T-cell (primary cell): ENCODE results near the gene AP3D1. TPM values are rescaled to one million over a fixed set of nuclear protein-coding genes. Genes with fewer than 3 reads are reported as not detected.

Experiments
- ATAC-seq, 4 experiments: fragments of 200-7000 bp in 3 of 4; fragments of 150-1000 bp in 1 of 4; cut with Tn5 transposase; replicated peaks in 1 of 4; 1 replicate in 3 of 4; 2 replicates in 1 of 4; pipeline ENCODE4 v1.10.0; 2021; ENCODE audit warnings: moderate library complexity in 3 of 4, mild to moderate bottlenecking in 2 of 4, moderate number of reproducible peaks in 1 of 4
- CTCF ChIA-PET, 2 donors: fragments of 300-600 bp; sonication (Branson Sonifier 250); formaldehyde crosslinking; loops; one replicate each; lab custom pipeline; 2022; ENCODE audit warnings: antibody characterized with exemption in 2 of 2; lab: Charles Lee
- POLR2A ChIA-PET, 2 donors: fragments of 300-600 bp; sonication (Branson Sonifier 250); formaldehyde crosslinking; loops; one replicate each; lab custom pipeline; 2022; ENCODE audit warnings: antibody characterized with exemption in 2 of 2; lab: Charles Lee
- DNase-seq, 35 experiments: peaks; one replicate each; pipeline versions ENCODE4 v3.0.0 to v3.0.0-alpha.2; 2013 to 2023
- H3K27ac ChIP-seq: one replicate; pipeline ENCODE4 v1.5.1; 2013; ENCODE audit warnings: low read length
- H3K27me3 ChIP-seq, 2 experiments: replicated peaks in 1 of 2; 1 replicate in 1 of 2; 2 replicates in 1 of 2; pipeline versions ENCODE4 v1.6.1 to v1.7.0; 2013; ENCODE audit warnings: low read length in 1 of 2, mixed read lengths in 1 of 2; ENCODE audit not compliant: control insufficient read depth in 2 of 2, insufficient read depth in 2 of 2; ENCODE audit errors: extremely low read depth in 1 of 2
- H3K36me3 ChIP-seq, 2 donors: 1 replicate in 1 of 2; 2 replicates in 1 of 2; pipeline versions ENCODE4 v1.6.1 to v1.7.0; 2013; ENCODE audit warnings: low read length in 1 of 2; ENCODE audit not compliant: control insufficient read depth in 2 of 2, insufficient read depth in 1 of 2; ENCODE audit errors: extremely low read depth in 1 of 2
- H3K4me1 ChIP-seq, 2 experiments: 1 replicate in 1 of 2; 2 replicates in 1 of 2; pipeline versions ENCODE4 v1.6.1 to v1.7.0; 2013; ENCODE audit warnings: low read length in 2 of 2, mixed read lengths in 1 of 2; ENCODE audit not compliant: insufficient read depth in 2 of 2, control insufficient read depth in 1 of 2; ENCODE audit errors: extremely low read depth in 1 of 2
- H3K4me3 ChIP-seq, 2 donors: 1 replicate in 1 of 2; 2 replicates in 1 of 2; pipeline versions ENCODE4 v1.5.1 to v1.7.0; 2013; ENCODE audit warnings: mild to moderate bottlenecking in 2 of 2, low read length in 1 of 2, moderate library complexity in 1 of 2; ENCODE audit not compliant: control insufficient read depth in 1 of 2; ENCODE audit errors: extremely low read depth in 1 of 2
- H3K9me3 ChIP-seq: 2 replicates; pipeline ENCODE4 v1.7.0; 2013
- H3K27ac Mint-ChIP-seq, 2 donors: one replicate each; pipeline ENCODE4 v1.8.0; 2020 to 2021; ENCODE audit warnings: mild to moderate bottlenecking in 2 of 2, mixed read lengths in 2 of 2
- H3K27me3 Mint-ChIP-seq, 2 donors: one replicate each; pipeline ENCODE4 v1.8.0; 2021 to 2022; ENCODE audit warnings: mixed read lengths in 2 of 2
- H3K36me3 Mint-ChIP-seq: one replicate; pipeline ENCODE4 v1.8.0; 2021; ENCODE audit warnings: mixed read lengths
- H3K4me1 Mint-ChIP-seq, 3 donors: one replicate each; pipeline ENCODE4 v1.8.0; 2020 to 2022; ENCODE audit warnings: mixed read lengths in 3 of 3, mild to moderate bottlenecking in 1 of 3
- H3K4me3 Mint-ChIP-seq, 3 donors: one replicate each; pipeline ENCODE4 v1.8.0; 2020 to 2022; ENCODE audit warnings: mild to moderate bottlenecking in 3 of 3, mixed read lengths in 3 of 3, moderate library complexity in 3 of 3
- H3K9me3 Mint-ChIP-seq, 3 donors: one replicate each; pipeline ENCODE4 v1.8.0; 2020 to 2022; ENCODE audit warnings: mixed read lengths in 3 of 3
- WGBS: methylation state at CpG from one replicate; pipeline ENCODE4 v1.1.5; 2013; ENCODE audit warnings: missing lambda C conversion rate; ENCODE audit not compliant: insufficient coverage; 5-methylcytosine and 5-hydroxymethylcytosine counted together
- total RNA-seq, 35 experiments: library from RNA in 6 of 35; stranded (reverse) in 6 of 35; fragments of 120-200 nt in 1 of 35; gene quantifications; one replicate each; pipeline versions ENCODE4 v1.2.1 to v1.2.4 and lab custom pipeline; 2013 to 2026

The AP3D1 gene
- total RNA-seq, 5 donors from 2014 or later (not counting 1 experiment from before 2014, with no cell fraction given) = 78.6 to 91.5 (median 86.7) TPM

GRCh38 chr19:2195914-2196313 is 44.5 kb upstream of the AP3D1 start:
- Mint-ChIP-seq H3K27ac (no peak overlapping the region), H3K36me3 (peaks cover 16% of the 10 kb centered on the region)
- 98% methylated on average over 19 of the region's 19 CpGs for WGBS

DNA sequence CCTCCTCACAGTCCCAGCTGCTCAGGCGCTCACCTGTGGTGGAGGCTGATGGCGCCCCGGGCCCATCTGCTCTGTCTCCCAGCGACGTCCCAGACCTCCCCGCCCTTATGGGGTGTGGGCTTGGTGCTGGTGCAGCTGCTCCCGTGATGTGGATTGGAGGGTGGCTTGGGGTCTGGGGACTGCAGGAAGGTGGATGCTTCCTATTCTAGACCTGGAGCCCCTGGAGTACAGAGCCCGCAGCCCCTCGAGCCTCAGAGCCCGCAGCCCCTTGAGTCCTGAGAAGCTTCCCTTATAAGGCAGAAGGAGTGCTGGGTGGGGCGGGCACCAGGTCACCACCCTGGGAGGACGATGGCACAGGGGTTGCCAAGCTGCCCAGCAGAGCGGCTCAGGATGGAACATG is 44.0 kb upstream of the AP3D1 start:
- ChIA-PET POLR2A (no interaction called here), CTCF (no interaction called here)
- H3K4me1 ChIP-seq = no peaks in the 10 kb centered on the region
- Mint-ChIP-seq H3K27ac (no peak overlapping the region), H3K4me1 (peaks cover 0 to 7% (median 4%) of the 10 kb centered on the region in 3 donors), H3K4me3 (no peak overlapping the region), H3K9me3 (no peaks in the 10 kb centered on the region), H3K27me3 (no peaks in the 10 kb centered on the region), H3K36me3 (peaks cover 18% of the 10 kb centered on the region)
- no peaks in the 10 kb centered on the region for H3K9me3 ChIP-seq
- no peaks in the 10 kb centered on the region for H3K27me3 ChIP-seq
- DNase-seq (no peak), ATAC-seq (no peak)
- H3K27ac ChIP-seq = no peak overlapping the region
- H3K4me3 ChIP-seq = no peak overlapping the region
- H3K36me3 ChIP-seq = peaks cover 30 to 49% of the 10 kb centered on the region in 2 donors
- WGBS = 92% methylated on average over 11 of the region's 13 CpGs

More at GRCh38 chr19:2195914-2196313, 44.5 kb upstream of the AP3D1 start:
- H3K4me3 ChIP-seq = no peak overlapping the region
- H3K27me3 Mint-ChIP-seq = no peaks in the 10 kb centered on the region
- peaks cover 30 to 44% of the 10 kb centered on the region in 2 donors for H3K36me3 ChIP-seq
- peaks cover 0 to 7% (median 4%) of the 10 kb centered on the region in 3 donors for H3K4me1 Mint-ChIP-seq
- no peak for DNase-seq
- POLR2A ChIA-PET = no interaction called here
- H3K27me3 ChIP-seq = no peaks in the 10 kb centered on the region
- no peaks in the 10 kb centered on the region for H3K4me1 ChIP-seq
- no peaks in the 10 kb centered on the region for H3K9me3 ChIP-seq
- ATAC-seq = no peak
- no peaks in the 10 kb centered on the region for H3K9me3 Mint-ChIP-seq
- CTCF ChIA-PET = no interaction called here
- H3K4me3 Mint-ChIP-seq = no peak overlapping the region
- no peak overlapping the region for H3K27ac ChIP-seq

GRCh38 chr19:2194513-2195078 is 43.2 kb upstream of the AP3D1 start:
- Mint-ChIP-seq H3K9me3 (no peaks in the 10 kb centered on the region), H3K27ac (no peak overlapping the region), H3K27me3 (no peaks in the 10 kb centered on the region), H3K4me3 (no peak overlapping the region), H3K4me1 (peaks cover 0 to 7% (median 4%) of the 10 kb centered on the region in 3 donors), H3K36me3 (peaks cover 18% of the 10 kb centered on the region)
- no peak for DNase-seq
- Histone ChIP-seq H3K36me3 (peaks cover 31 to 53% of the 10 kb centered on the region in 2 donors), H3K4me3 (no peak overlapping the region), H3K9me3 (no peaks in the 10 kb centered on the region), H3K27me3 (no peaks in the 10 kb centered on the region), H3K27ac (no peak overlapping the region), H3K4me1 (no peaks in the 10 kb centered on the region)
- no peak for ATAC-seq
- CTCF ChIA-PET = no interaction called here
- POLR2A ChIA-PET = no interaction called here
- 93% methylated on average over 20 of the region's 25 CpGs for WGBS

GRCh38 chr19:2193807-2194206 is 42.4 kb upstream of the AP3D1 start:
- H3K4me1 Mint-ChIP-seq = peaks cover 0 to 4% (median 1%) of the 10 kb centered on the region in 3 donors
- no peak overlapping the region for H3K27ac Mint-ChIP-seq
- Histone ChIP-seq H3K9me3 (no peaks in the 10 kb centered on the region), H3K36me3 (peaks cover 39 to 55% of the 10 kb centered on the region in 2 donors), H3K4me1 (no peaks in the 10 kb centered on the region), H3K4me3 (no peak overlapping the region), H3K27me3 (no peaks in the 10 kb centered on the region), H3K27ac (no peak overlapping the region)
- 94% methylated on average over 17 of the region's 18 CpGs for WGBS
- H3K27me3 Mint-ChIP-seq = no peaks in the 10 kb centered on the region
- peaks cover 18% of the 10 kb centered on the region for H3K36me3 Mint-ChIP-seq
- ChIA-PET POLR2A (no interaction called here), CTCF (no interaction called here)
- H3K4me3 Mint-ChIP-seq = no peak overlapping the region
- ATAC-seq (no peak), DNase-seq (no peak)
- H3K9me3 Mint-ChIP-seq = no peaks in the 10 kb centered on the region

GRCh38 chr19:2192862-2193261 is 41.5 kb upstream of the AP3D1 start:
- Histone ChIP-seq H3K36me3 (peaks cover 44 to 55% of the 10 kb centered on the region in 2 donors), H3K27me3 (no peaks in the 10 kb centered on the region), H3K4me1 (no peaks in the 10 kb centered on the region), H3K9me3 (no peaks in the 10 kb centered on the region), H3K27ac (no peak overlapping the region), H3K4me3 (no peak overlapping the region)
- Mint-ChIP-seq H3K9me3 (no peaks in the 10 kb centered on the region), H3K4me3 (no peak overlapping the region), H3K36me3 (peaks cover 18% of the 10 kb centered on the region), H3K27ac (no peak overlapping the region), H3K27me3 (no peaks in the 10 kb centered on the region), H3K4me1 (peaks cover 0 to 5% (median 0%) of the 10 kb centered on the region in 3 donors)
- 96% methylated on average over 6 of the region's 17 CpGs for WGBS
- ATAC-seq = no peak
- CTCF ChIA-PET = no interaction called here
- DNase-seq = no peak
- POLR2A ChIA-PET = no interaction called here

DNA sequence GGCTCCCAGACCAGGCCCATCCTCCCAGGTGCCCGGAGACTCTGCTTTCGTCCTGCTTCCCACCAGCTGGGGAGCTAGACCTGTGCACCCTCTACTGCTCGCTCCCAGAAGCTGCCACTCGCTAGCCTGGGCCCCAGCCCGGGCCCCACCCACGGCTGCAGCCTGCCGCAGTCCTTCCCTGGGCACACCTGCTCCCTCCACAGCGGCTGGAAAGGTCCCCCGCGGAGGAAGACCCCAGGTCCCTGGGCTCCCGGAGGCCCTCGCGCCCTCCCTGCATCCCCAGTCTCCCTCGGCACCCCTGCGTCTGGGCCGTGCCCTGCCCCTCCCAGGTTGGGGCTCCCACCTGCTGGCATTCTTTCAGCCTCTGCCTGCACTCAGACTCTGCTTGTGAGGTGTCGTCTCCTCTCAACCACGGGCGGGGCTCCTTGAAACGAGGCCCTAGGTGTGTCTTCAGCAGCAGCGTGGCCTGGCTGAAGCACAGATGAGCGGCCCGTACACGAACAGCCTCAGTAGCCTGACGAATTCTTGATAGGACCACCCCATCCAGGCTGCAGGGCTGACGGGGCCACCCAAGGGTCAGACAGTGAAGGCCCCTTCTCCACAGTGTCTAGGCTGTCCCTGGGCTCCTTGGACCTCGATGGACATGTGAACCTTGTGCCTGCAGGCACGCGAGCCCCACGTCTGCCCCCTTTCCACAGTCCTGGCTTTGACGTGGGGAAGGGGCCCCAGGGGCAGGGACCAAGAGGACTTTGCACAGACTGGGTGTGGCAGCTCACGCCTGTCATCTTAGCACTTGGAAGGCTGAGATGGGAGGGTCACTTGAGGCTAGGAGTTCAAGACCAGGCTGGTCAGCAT is 40.3 kb upstream of the AP3D1 start:
- no peak overlapping the region for H3K4me3 Mint-ChIP-seq
- H3K4me1 Mint-ChIP-seq = peaks cover 0 to 6% (median 3%) of the 10 kb centered on the region in 3 donors
- no peak for ATAC-seq
- H3K27me3 Mint-ChIP-seq = no peaks in the 10 kb centered on the region
- no peaks in the 10 kb centered on the region for H3K9me3 Mint-ChIP-seq
- ChIA-PET CTCF (no interaction called here), POLR2A (no interaction called here)
- no peak for DNase-seq
- 88% methylated on average over 30 of the region's 32 CpGs for WGBS
- no peak overlapping the region for H3K27ac ChIP-seq
- H3K36me3 ChIP-seq = peaks cover 50 to 60% of the 10 kb centered on the region in 2 donors
- H3K36me3 Mint-ChIP-seq = peaks cover 17% of the 10 kb centered on the region
- H3K4me1 ChIP-seq = no peaks in the 10 kb centered on the region
- no peak overlapping the region for H3K27ac Mint-ChIP-seq
- H3K27me3 ChIP-seq = no peaks in the 10 kb centered on the region
- H3K4me3 ChIP-seq = no peak overlapping the region
- no peaks in the 10 kb centered on the region for H3K9me3 ChIP-seq
